HepG2 (cell line): ENCODE measurements around the gene TXN. TPM values are rescaled to one million over a fixed set of nuclear protein-coding genes. Genes with fewer than 3 reads are reported as not detected.

ENCODE experiments used
- ATAC-seq: fragments of 200-7000 bp; cut with Tn5 transposase; 3 replicates; pipeline ENCODE4 v1.9.1; 2020; ENCODE audit warnings: mild to moderate bottlenecking, moderate library complexity
- BruUV-seq: library from RNA; stranded (reverse); fragments of 400-500 nt; replicated peaks from 2 replicates; lab custom pipeline; 2021; lab: Mats Ljungman, UMichigan
- CTCF ChIA-PET: fragments of 300-600 bp; formaldehyde crosslinking; extraction: SDS; loops from one replicate; lab custom pipeline; 2021; ENCODE audit warnings: low total read pairs, inconsistent platforms, low intra/inter-chr PET ratio; lab: Yijun Ruan, JAX
- POLR2A ChIA-PET: fragments of 350-600 bp; sonication (Branson Sonifier 250); formaldehyde crosslinking; loops from one replicate; lab custom pipeline; 2020; ENCODE audit warnings: antibody characterized with exemption, inconsistent platforms; lab: Yijun Ruan, JAX
- DNase-seq: peaks from one replicate; pipeline ENCODE4 v3.0.0-alpha.2; 2015; ENCODE audit warnings: low spot score
- FAIRE-seq: peaks from 3 replicates; lab custom pipeline; 2011; peaks lifted over from hg19 to GRCh38; lab: Jason Lieb, UNC
- H2AFZ ChIP-seq: one replicate; pipeline ENCODE4 v1.6.1; 2011; ENCODE audit warnings: low read length, inconsistent platforms
- H3K27ac ChIP-seq: fragments of 300-600 bp; 3 replicates; pipeline ENCODE4 v1.8.0; 2011; ENCODE audit warnings: mixed run types, mild to moderate bottlenecking, mixed read lengths, low read length, inconsistent platforms; ENCODE audit not compliant: insufficient read depth; ENCODE audit errors: extremely low read length
- H3K27me3 ChIP-seq, 2 experiments: fragments of 200-600 bp in 1 of 2; 2 replicates in 1 of 2; 3 replicates in 1 of 2; pipeline versions ENCODE4 v1.6.0 to v1.8.0; 2011; ENCODE audit warnings: low read length in 2 of 2, mild to moderate bottlenecking in 2 of 2, moderate library complexity in 2 of 2, inconsistent platforms in 1 of 2; ENCODE audit not compliant: insufficient read depth in 2 of 2, control insufficient read depth in 1 of 2
- H3K36me3 ChIP-seq, 2 experiments: fragments of 200-600 bp in 1 of 2; replicated peaks in 1 of 2; 2 replicates in 1 of 2; 3 replicates in 1 of 2; pipeline versions ENCODE4 v1.5.1 to v1.8.0; 2011; ENCODE audit warnings: low read length in 2 of 2, inconsistent platforms in 1 of 2; ENCODE audit not compliant: insufficient read depth in 2 of 2, control insufficient read depth in 1 of 2
- H3K4me1 ChIP-seq: 2 replicates; pipeline ENCODE4 v1.5.1; 2012; ENCODE audit warnings: low read length, inconsistent platforms; ENCODE audit not compliant: insufficient read depth
- H3K4me2 ChIP-seq: 2 replicates; pipeline ENCODE4 v1.6.0; 2011; ENCODE audit warnings: low read depth, low read length, inconsistent platforms
- H3K4me3 ChIP-seq, 3 experiments: fragments of 200-600 bp in 1 of 3; sonication (generic), shearing (Covaris generic) in 1 of 3; replicated peaks in 1 of 3; 2 replicates each; pipeline ENCODE4 v1.5.1; 2011 to 2016; ENCODE audit warnings: low read length in 3 of 3, inconsistent platforms in 2 of 3, low read depth in 2 of 3, mild to moderate bottlenecking in 2 of 3, control low read depth in 1 of 3, mixed read lengths in 1 of 3; ENCODE audit not compliant: insufficient read depth in 1 of 3
- H3K79me2 ChIP-seq: one replicate; pipeline ENCODE4 v1.6.1; 2011; ENCODE audit warnings: low read length, inconsistent platforms; ENCODE audit not compliant: insufficient read depth
- H3K9ac ChIP-seq: 2 replicates; pipeline ENCODE4 v1.6.0; 2011; ENCODE audit warnings: mild to moderate bottlenecking, low read depth, low read length, inconsistent platforms; ENCODE audit not compliant: insufficient read depth
- H3K9me3 ChIP-seq: 2 replicates; pipeline ENCODE4 v1.5.1; 2012; ENCODE audit warnings: mild to moderate bottlenecking, low read length
- H4K20me1 ChIP-seq: 2 replicates; pipeline ENCODE4 v1.6.0; 2011; ENCODE audit warnings: inconsistent platforms, mild to moderate bottlenecking, low read length, moderate library complexity; ENCODE audit not compliant: insufficient read depth
- CEBPG ChIP-seq: IDR thresholded peaks from 2 replicates; pipeline ENCODE4 v1.6.1; 2016
- EP300 ChIP-seq, 3 experiments: sonication (generic) in 1 of 3; formaldehyde crosslinking in 1 of 3; IDR thresholded peaks; 2 replicates each; pipeline versions ENCODE4 v1.5.1 to v1.6.1; 2011 to 2020; ENCODE audit warnings: low read depth in 2 of 3, low read length in 2 of 3, borderline replicate concordance in 1 of 3, improper control_type of control experiment in 1 of 3, mild to moderate bottlenecking in 1 of 3, missing genetic modification reagents in 1 of 3, moderate library complexity in 1 of 3
- FOXA1 ChIP-seq, 2 experiments: fragments of 450-650 bp in 1 of 2; sonication (generic) in 1 of 2; formaldehyde crosslinking in 1 of 2; IDR thresholded peaks; 2 replicates each; pipeline versions ENCODE4 v1.4.0 to v1.6.1; 2016 to 2020; ENCODE audit warnings: missing genetic modification reagents in 1 of 2
- FOXJ3 ChIP-seq: sonication (generic); formaldehyde crosslinking; IDR thresholded peaks from 2 replicates; pipeline ENCODE4 v1.4.0; 2020; ENCODE audit warnings: missing genetic modification reagents, mild to moderate bottlenecking, borderline replicate concordance
- HNF4A ChIP-seq: sonication (generic); formaldehyde crosslinking; IDR thresholded peaks from 2 replicates; pipeline ENCODE4 v1.4.0; 2020; ENCODE audit warnings: missing genetic modification reagents
- HNF4G ChIP-seq, 2 experiments: sonication (generic) in 1 of 2; formaldehyde crosslinking in 1 of 2; IDR thresholded peaks; 2 replicates each; pipeline versions ENCODE4 v1.4.0 to v1.6.1; 2011 to 2020; ENCODE audit warnings: borderline replicate concordance in 2 of 2, low read depth in 2 of 2, mild to moderate bottlenecking in 2 of 2, low read length in 1 of 2, missing genetic modification reagents in 1 of 2, moderate library complexity in 1 of 2
- ISL2 ChIP-seq: sonication (generic); formaldehyde crosslinking; IDR thresholded peaks from 2 replicates; pipeline ENCODE4 v1.5.0; 2020; ENCODE audit warnings: missing genetic modification reagents
- KAT8 ChIP-seq: IDR thresholded peaks from 2 replicates; pipeline ENCODE4 v1.6.1; 2016; ENCODE audit warnings: missing genetic modification reagents, missing compliant biosample characterization
- MIER2 ChIP-seq: IDR thresholded peaks from 2 replicates; pipeline ENCODE4 v1.6.1; 2016; ENCODE audit warnings: missing biosample characterization, missing genetic modification reagents
- NCOA2 ChIP-seq: sonication (generic); formaldehyde crosslinking; IDR thresholded peaks from 2 replicates; pipeline ENCODE4 v1.8.0; 2022; ENCODE audit warnings: inconsistent platforms
- NFATC3 ChIP-seq: sonication (generic); formaldehyde crosslinking; IDR thresholded peaks from 2 replicates; pipeline ENCODE4 v1.5.1; 2020; ENCODE audit warnings: mild to moderate bottlenecking, missing genetic modification reagents
- NFIC ChIP-seq: IDR thresholded peaks from 2 replicates; pipeline ENCODE4 v1.6.1; 2012; ENCODE audit warnings: mild to moderate bottlenecking, low read length, inconsistent platforms
- NFKB2 ChIP-seq: sonication (generic); formaldehyde crosslinking; IDR thresholded peaks from 2 replicates; pipeline ENCODE4 v1.4.0; 2020; ENCODE audit warnings: missing genetic modification reagents, borderline replicate concordance
- NR2F6 ChIP-seq, 2 experiments: IDR thresholded peaks; 2 replicates each; pipeline ENCODE4 v1.6.1; 2016; ENCODE audit warnings: antibody characterized with exemption in 1 of 2, mild to moderate bottlenecking in 1 of 2
- SALL1 ChIP-seq: sonication (generic); formaldehyde crosslinking; IDR thresholded peaks from 2 replicates; pipeline ENCODE4 v1.8.0; 2022; ENCODE audit warnings: mild to moderate bottlenecking, missing genetic modification reagents
- SOX5 ChIP-seq: IDR thresholded peaks from 2 replicates; pipeline ENCODE4 v1.6.1; 2016; ENCODE audit warnings: borderline replicate concordance
- TCF7 ChIP-seq: sonication (generic); IDR thresholded peaks from 2 replicates; pipeline ENCODE4 v1.6.1; 2016; ENCODE audit warnings: antibody characterized with exemption, low read depth
- YY1 ChIP-seq: IDR thresholded peaks from 2 replicates; pipeline ENCODE4 v1.6.1; 2011; ENCODE audit warnings: low read length, low read depth, moderate library complexity, mild to moderate bottlenecking; ENCODE audit not compliant: insufficient read depth, insufficient replicate concordance
- ZNF879 ChIP-seq: sonication (generic); formaldehyde crosslinking; IDR thresholded peaks from 2 replicates; pipeline ENCODE4 v1.8.1; 2023; ENCODE audit warnings: missing genetic modification reagents
- ZSCAN29 ChIP-seq: sonication (generic); formaldehyde crosslinking; conservative IDR thresholded peaks from 2 replicates; pipeline ENCODE4 v1.4.0; 2020; ENCODE audit warnings: mild to moderate bottlenecking, missing genetic modification reagents
- ZSCAN30 ChIP-seq: sonication (generic); formaldehyde crosslinking; IDR thresholded peaks from 2 replicates; pipeline ENCODE4 v1.5.0; 2020; ENCODE audit warnings: mild to moderate bottlenecking, missing genetic modification reagents
- WGBS: methylation state at CpG from one replicate; pipeline ENCODE4 v1.1.6; 2017; ENCODE audit warnings: low lambda C conversion rate; 5-methylcytosine and 5-hydroxymethylcytosine counted together
- in situ Hi-C: cut with HindIII; loops from 2 replicates; pipeline ENCODE4 v1.10.0; 2017; ENCODE audit warnings: low pct_unique_long_range_greater_than_20kb; ENCODE audit not compliant: extremely low pct_ligation_motif_present
- intact Hi-C: fragments of 100-400 bp; cut with micrococcal nuclease; formaldehyde crosslinking; loops from one replicate; pipeline ENCODE4 v1.10.0; 2022; ENCODE audit not compliant: unreplicated experiment
- polyA plus RNA-seq, 8 experiments: library from polyadenylated mRNA; depleted of rRNA in 3 of 8; stranded (reverse) in 7 of 8; unstranded in 1 of 8; fragments of >200 nt; fragmentation: Illumina TruSeq in 4 of 8; extraction: Trizol in 4 of 8; gene quantifications; 2 replicates each; pipeline versions ENCODE4 v1.2.1 to v1.2.3, GENCODE V29; 2011 to 2016; ENCODE audit warnings: low read depth in 4 of 8, missing spikeins in 1 of 8, mixed read lengths in 1 of 8; ENCODE audit not compliant: insufficient read depth in 1 of 8
- total RNA-seq, 5 experiments: library from RNA; depleted of rRNA; stranded (reverse); fragments of >200 nt; fragmentation: Illumina TruSeq; extraction: Trizol; gene quantifications; 2 replicates each; pipeline ENCODE4 v1.2.3, GENCODE V29; 2016; ENCODE audit warnings: low read depth in 1 of 5
- TF ChIP-seq, protein P1 (sequence below): sonication (generic); formaldehyde crosslinking; IDR thresholded peaks from 2 replicates; pipeline ENCODE4 v1.4.0; 2020; ENCODE audit warnings: missing genetic modification reagents

Gene TXN
- total and polyA plus RNA-seq, 2 of the 13 experiments (the other 11 are each of a cell fraction or from before 2014, with no cell fraction given) = 364 to 470 TPM

DNA sequence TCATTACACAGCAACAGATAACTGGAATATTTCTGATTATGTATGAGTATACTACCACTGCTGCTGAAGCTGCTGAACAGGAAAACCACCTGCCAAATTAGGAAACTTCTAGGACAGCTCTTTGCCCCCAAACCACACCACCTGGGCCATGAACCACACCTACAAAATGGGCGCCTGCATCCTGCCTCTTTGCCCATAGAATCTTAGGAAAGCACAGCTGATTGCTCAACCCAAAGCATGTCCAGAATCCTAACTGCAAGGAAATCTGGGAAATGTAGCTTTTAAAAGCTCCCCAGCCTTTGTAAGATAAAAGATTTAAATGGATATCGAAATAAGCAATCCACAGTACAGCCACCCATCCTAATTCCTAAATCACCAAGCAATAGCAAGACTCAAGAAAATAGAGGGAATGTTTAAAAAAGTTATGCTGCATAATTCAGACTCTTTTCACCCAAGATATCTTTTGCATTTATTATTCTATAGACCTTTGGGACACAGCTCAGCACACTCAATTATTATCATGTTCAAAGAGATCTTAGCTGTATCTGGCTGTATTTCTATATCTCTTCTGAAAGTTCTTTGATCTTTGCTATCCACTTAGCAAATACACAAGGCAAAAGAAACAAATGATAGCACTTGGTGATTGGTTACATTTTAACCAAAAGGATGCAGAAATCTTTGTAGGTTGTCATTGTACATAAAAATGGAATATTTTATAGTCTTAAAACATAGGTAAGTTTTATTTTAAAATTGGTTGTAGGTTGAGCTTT, 41.5 kb downstream of the TXN start:
- H3K4me1 ChIP-seq = peaks cover 73% of the 10 kb centered on the region
- ChIA-PET CTCF (interaction anchor here (1.2 kb wide), 1 partner anchor 31 kb away, joined by 4 read pairs; no protein-coding TSS in a partner anchor), POLR2A (interaction anchor here (1.1 to 2.9 kb wide), 6 partner anchors 9 to 42 kb away, joined by 3 to 31 read pairs (median 11); partner anchors contain the start of gene TXN)
- peak overlapping the region; percentile 57 for H3K27ac ChIP-seq
- DNase-seq (peak; percentile 65), FAIRE-seq (peak; percentile 85), ATAC-seq (peak; percentile 51)
- H3K9me3 ChIP-seq = no peaks in the 10 kb centered on the region
- no peaks in the 10 kb centered on the region for H3K36me3 ChIP-seq
- intact Hi-C loops = loop anchor here (1.0 to 2.0 kb wide), 2 partner anchors 16 to 98 kb away; no protein-coding TSS in a partner anchor
- in situ Hi-C loops = loop anchor here (5.0 kb wide), 1 partner anchor 32 kb away; no protein-coding TSS in a partner anchor
- peak overlapping the region; percentile 53 for H3K9ac ChIP-seq
- H3K79me2 ChIP-seq = no peaks in the 10 kb centered on the region
- H3K4me3 ChIP-seq = peak overlapping the region in 1 of 3 experiments; percentile 48; a peak in 1 of 6 replicates
- H3K27me3 ChIP-seq = no peaks in the 10 kb centered on the region
- 1% methylated on average over 2 of the region's 2 CpGs for WGBS
- no TSS peak for BruUV-seq
- H4K20me1 ChIP-seq = no peaks in the 10 kb centered on the region
- peak overlapping the region; percentile 77 for H3K4me2 ChIP-seq
- H2AFZ ChIP-seq = no peak overlapping the region
- 0 out of 2 replicates have a peak, but pooled peaks have one; percentile 50 for TF ChIP-seq NCOA2 (CRISPR knock-in tag)
- TF ChIP-seq, protein P1, sequence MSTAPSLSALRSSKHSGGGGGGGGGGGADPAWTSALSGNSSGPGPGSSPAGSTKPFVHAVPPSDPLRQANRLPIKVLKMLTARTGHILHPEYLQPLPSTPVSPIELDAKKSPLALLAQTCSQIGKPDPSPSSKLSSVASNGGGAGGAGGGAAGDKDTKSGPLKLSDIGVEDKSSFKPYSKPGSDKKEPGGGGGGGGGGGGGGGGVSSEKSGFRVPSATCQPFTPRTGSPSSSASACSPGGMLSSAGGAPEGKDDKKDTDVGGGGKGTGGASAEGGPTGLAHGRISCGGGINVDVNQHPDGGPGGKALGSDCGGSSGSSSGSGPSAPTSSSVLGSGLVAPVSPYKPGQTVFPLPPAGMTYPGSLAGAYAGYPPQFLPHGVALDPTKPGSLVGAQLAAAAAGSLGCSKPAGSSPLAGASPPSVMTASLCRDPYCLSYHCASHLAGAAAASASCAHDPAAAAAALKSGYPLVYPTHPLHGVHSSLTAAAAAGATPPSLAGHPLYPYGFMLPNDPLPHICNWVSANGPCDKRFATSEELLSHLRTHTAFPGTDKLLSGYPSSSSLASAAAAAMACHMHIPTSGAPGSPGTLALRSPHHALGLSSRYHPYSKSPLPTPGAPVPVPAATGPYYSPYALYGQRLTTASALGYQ (CRISPR knock-in tag) = 0 out of 2 replicates have a peak, but pooled peaks have one; percentile 18
- TF ChIP-seq YY1 = peak; percentile 77
- TF ChIP-seq HNF4A = peak; percentile 15
- TF ChIP-seq CEBPG (CRISPR knock-in tag) = peak; percentile 88
- peak in 1 of 2 experiments; percentile 79; a peak in 2 of 4 replicates for TF ChIP-seq EP300 (IDR thresholded peaks at IDR 0.05; ENCODE audit: low read depth in 2 of 2, low read length in 2 of 2)
- TF ChIP-seq EP300 (CRISPR knock-in tag; IDR thresholded peaks at IDR 0.05; ENCODE audit: borderline replicate concordance) = no peak
- peak; percentile 76 for TF ChIP-seq TCF7
- TF ChIP-seq NFATC3 (CRISPR knock-in tag) = no peak
- peak; percentile 16; the same call in 1 of the 2 replicates for TF ChIP-seq HNF4G (IDR thresholded peaks at IDR 0.05; ENCODE audit: borderline replicate concordance, low read depth, low read length)
- TF ChIP-seq HNF4G (CRISPR knock-in tag; IDR thresholded peaks at IDR 0.05; ENCODE audit: borderline replicate concordance, low read depth) = no peak
- TF ChIP-seq SOX5 = peak; percentile 57; the same call in 1 of the 2 replicates
- peak; percentile 87 for TF ChIP-seq ISL2 (CRISPR knock-in tag)
- 0 out of 2 replicates have a peak, but pooled peaks have one; percentile 36 for TF ChIP-seq ZSCAN30
- TF ChIP-seq NFIC = 0 out of 2 replicates have a peak, but pooled peaks have one; percentile 33
- 0 out of 2 replicates have a peak, but pooled peaks have one; percentile 23 for TF ChIP-seq SALL1 (CRISPR knock-in tag)
- no peak for TF ChIP-seq FOXA1 (IDR thresholded peaks at IDR 0.05)
- peak; percentile 41; the same call in 1 of the 2 replicates for TF ChIP-seq FOXA1 (CRISPR knock-in tag; IDR thresholded peaks at IDR 0.05)
- TF ChIP-seq ZNF879 (CRISPR knock-in tag) = no peak
- TF ChIP-seq ZSCAN29 = no peak
- peak; percentile 10; the same call in 1 of the 2 replicates for TF ChIP-seq KAT8 (CRISPR knock-in tag)
- TF ChIP-seq NR2F6 (IDR thresholded peaks at IDR 0.05) = peak; percentile 21; the same call in 1 of the 2 replicates
- 0 out of 2 replicates have a peak, but pooled peaks have one; percentile 10 for TF ChIP-seq NR2F6 (CRISPR knock-in tag; IDR thresholded peaks at IDR 0.05)
- TF ChIP-seq NFKB2 (CRISPR knock-in tag) = no peak
- 0 out of 2 replicates have a peak, but pooled peaks have one; percentile 13 for TF ChIP-seq MIER2 (CRISPR knock-in tag)
- peak; percentile 30; the same call in 1 of the 2 replicates for TF ChIP-seq FOXJ3 (CRISPR knock-in tag)
